Stomach (tissue), 9 donors: Measurements from ENCODE around the gene DKKL1. TPM values are rescaled to one million over a fixed set of nuclear protein-coding genes. Genes with fewer than 3 reads are reported as not detected.

Source experiments
- DNase-seq, 2 donors: peaks; one replicate each; pipeline versions ENCODE4 v3.0.0 to v3.0.0-alpha.2; 2013 to 2019
- H3K27ac ChIP-seq, 5 donors: fragments of 200-600 bp in 4 of 5; sonication (generic) in 4 of 5; one replicate each; pipeline ENCODE4 v1.5.1; 2013 to 2019; ENCODE audit warnings: mild to moderate bottlenecking in 1 of 5, moderate library complexity in 1 of 5
- H3K27me3 ChIP-seq, 3 donors: fragments of 200-600 bp; sonication (generic); one replicate each; pipeline ENCODE4 v1.5.1; 2017 to 2019; ENCODE audit warnings: mixed run types in 1 of 3
- H3K36me3 ChIP-seq, 4 donors: fragments of 200-600 bp; sonication (generic); 1 replicate in 3 of 4; 2 replicates in 1 of 4; pipeline ENCODE4 v1.5.1; 2016 to 2019
- H3K4me1 ChIP-seq, 4 donors: fragments of 200-600 bp; sonication (generic); one replicate each; pipeline ENCODE4 v1.5.1; 2016 to 2019
- H3K4me3 ChIP-seq, 4 donors: fragments of 200-600 bp; sonication (generic) in 3 of 4; one replicate each; pipeline ENCODE4 v1.5.1; 2016 to 2019; ENCODE audit warnings: mild to moderate bottlenecking in 1 of 4
- H3K9me3 ChIP-seq, 4 donors: fragments of 200-600 bp; sonication (generic); one replicate each; pipeline ENCODE4 v1.5.1; 2016 to 2019
- CTCF ChIP-seq, 7 experiments: fragments of 450-650 bp in 4 of 7; fragments of 200-600 bp in 3 of 7; sonication (generic) in 3 of 7; IDR thresholded peaks; one replicate each; pipeline ENCODE4 v1.5.1; 2016 to 2019; ENCODE audit warnings: antibody characterized with exemption in 7 of 7, control low read depth in 2 of 7, mild to moderate bottlenecking in 1 of 7
- EP300 ChIP-seq: sonication (generic); formaldehyde crosslinking; IDR thresholded peaks from one replicate; pipeline ENCODE4 v1.6.1; 2017; ENCODE audit warnings: antibody characterized with exemption
- POLR2A ChIP-seq, 4 donors: fragments of 450-650 bp; IDR thresholded peaks; one replicate each; pipeline ENCODE4 v1.6.1; 2016; ENCODE audit warnings: antibody characterized with exemption in 4 of 4, control low read depth in 2 of 4, mild to moderate bottlenecking in 1 of 4, moderate library complexity in 1 of 4
- POLR2AphosphoS5 ChIP-seq, 3 donors: sonication (generic); formaldehyde crosslinking; IDR thresholded peaks; one replicate each; pipeline ENCODE4 v1.6.1; 2016; ENCODE audit warnings: antibody characterized with exemption in 3 of 3
- WGBS, 5 donors: extraction: QIAGEN DNeasy Blood & Tissue Kit in 3 of 5; methylation state at CpG; one replicate each; pipeline versions ENCODE4 v1.1.5 to v1.1.7; 2013 to 2018; 5-methylcytosine and 5-hydroxymethylcytosine counted together
- intact Hi-C: fragments of 100-400 bp; cut with DNase I; formaldehyde crosslinking; loops from one replicate; pipeline ENCODE4 v1.15.1; 2023; ENCODE audit warnings: low total_unique reads
- polyA plus RNA-seq, 3 donors: library from polyadenylated mRNA; stranded (reverse); fragments of 200-250 nt; gene quantifications; one replicate each; pipeline ENCODE4 v1.2.3, GENCODE V29; 2013
- total RNA-seq, 5 donors: library from RNA; depleted of rRNA; stranded (reverse); fragments of >200 nt; gene quantifications; one replicate each; pipeline versions ENCODE4 v1.1.0 to v1.2.3, GENCODE V29; 2014 to 2016
- donor health status: healthy with polysubstance abuse.
- donor health status: Bipolar disorder and iron deficiency.
- donor health status: healthy.

Gene DKKL1
- total and polyA plus RNA-seq, 8 donors, result 0.35 TPM; not detected in 7

DNA sequence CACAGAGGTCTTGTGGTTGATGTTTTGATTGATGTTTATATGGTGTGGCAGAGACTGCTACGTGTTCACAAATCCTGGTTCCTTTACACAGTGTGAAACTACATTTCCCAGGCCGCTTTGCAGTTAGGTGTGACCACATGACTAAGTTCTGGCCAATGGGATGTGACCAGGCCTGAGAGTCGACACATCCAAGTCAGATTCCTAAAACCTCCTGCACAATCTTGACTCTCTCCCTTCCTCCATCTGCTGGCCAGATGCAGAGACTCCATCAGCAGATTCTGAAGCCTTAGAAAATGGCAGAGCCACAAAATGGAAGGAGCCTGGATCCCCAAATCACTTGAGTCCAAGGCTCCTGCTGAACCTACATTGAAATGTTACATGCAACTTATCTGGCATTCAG lies 15.8 kb upstream of the DKKL1 start:
- no peak for TF ChIP-seq CTCF (IDR thresholded peaks at IDR 0.05)
- TF ChIP-seq POLR2A (IDR thresholded peaks at IDR 0.05), result no peak
- no peaks in the 10 kb centered on the region for H3K27me3 ChIP-seq
- WGBS, 5 donors, result 60 to 72% (median 65%) methylated on average over 3 of the region's 3 CpGs
- no peaks in the 10 kb centered on the region for H3K9me3 ChIP-seq
- H3K4me3 ChIP-seq, result no peak overlapping the region
- H3K36me3 ChIP-seq, result peaks cover 35 to 100% (median 100%) of the 10 kb centered on the region in 4 donors
- intact Hi-C loops, result no loop called here
- H3K27ac ChIP-seq, result no peak overlapping the region
- peak in 1 of 2 donors; percentile 70 for DNase-seq
- H3K4me1 ChIP-seq, result no peaks in the 10 kb centered on the region

- Histone ChIP-seq H3K4me1 (no peaks in the 10 kb centered on the region), H3K27me3 (no peaks in the 10 kb centered on the region), H3K4me3 (no peak overlapping the region), H3K9me3 (no peaks in the 10 kb centered on the region), H3K27ac (no peak overlapping the region), H3K36me3 (peaks cover 28 to 100% (median 100%) of the 10 kb centered on the region in 4 donors)
- DNase-seq, result no peak
- TF ChIP-seq EP300, result no peak
- TF ChIP-seq POLR2AphosphoS5 (IDR thresholded peaks at IDR 0.05), result no peak
- intact Hi-C loops, result no loop called here
- 89 to 94% (median 92%) methylated on average over 12 of the region's 12 CpGs for WGBS, 5 donors
These were observed 15.1 kb upstream of the DKKL1 start for GRCh38 chr19:49348305-49349189.

- no peak for DNase-seq
- WGBS, 5 donors, result 92 to 100% (median 97%) methylated on average over 2 of the region's 2 CpGs
- Histone ChIP-seq H3K36me3 (peaks cover 30 to 100% (median 99%) of the 10 kb centered on the region in 4 donors), H3K4me3 (no peak overlapping the region), H3K27ac (no peak overlapping the region), H3K9me3 (no peaks in the 10 kb centered on the region), H3K4me1 (no peaks in the 10 kb centered on the region), H3K27me3 (no peaks in the 10 kb centered on the region)
- no peak for TF ChIP-seq POLR2AphosphoS5 (IDR thresholded peaks at IDR 0.05)
- no peak for TF ChIP-seq CTCF (IDR thresholded peaks at IDR 0.05)
- no peak for TF ChIP-seq POLR2A (IDR thresholded peaks at IDR 0.05)
- TF ChIP-seq EP300, result no peak
- intact Hi-C loops, result no loop called here
These were observed 14.1 kb upstream of the DKKL1 start for GRCh38 chr19:49349567-49349966.

GRCh38 chr19:49355909-49356353 lies 7.7 kb upstream of the DKKL1 start:
- intact Hi-C loops, result no loop called here
- Histone ChIP-seq H3K27me3 (no peaks in the 10 kb centered on the region), H3K36me3 (peaks cover 18 to 88% (median 80%) of the 10 kb centered on the region in 4 donors), H3K4me3 (no peak overlapping the region), H3K4me1 (peaks cover 5 to 41% (median 16%) of the 10 kb centered on the region in 4 donors), H3K9me3 (no peaks in the 10 kb centered on the region), H3K27ac (peak overlapping the region in 4 of 5 donors; percentile 47 to 67 (median 64))
- TF ChIP-seq EP300, result no peak
- WGBS, 5 donors, result 41 to 69% (median 59%) methylated on average over 12 of the region's 12 CpGs
- peak in 1 of 2 donors; percentile 32 for DNase-seq

DNA sequence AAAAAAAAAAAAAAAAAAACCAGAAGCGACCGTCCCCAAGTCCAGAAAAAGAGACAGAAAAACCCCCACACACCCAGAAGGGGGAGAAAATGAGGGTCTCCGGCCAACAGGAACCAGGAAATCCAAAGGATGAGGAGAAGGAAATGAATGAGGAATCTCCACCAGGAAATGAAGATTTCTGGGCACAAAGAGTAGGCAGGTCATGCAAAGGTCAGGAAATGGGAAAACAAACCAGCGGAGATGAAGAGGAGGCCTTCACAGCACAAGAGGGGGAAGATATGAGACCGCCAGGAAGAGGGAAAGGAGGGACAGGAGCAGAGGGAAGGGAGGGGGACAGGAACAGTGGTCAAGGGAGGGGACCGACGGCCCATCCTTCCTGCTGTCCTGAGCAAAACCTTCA lies 7.3 kb upstream of the DKKL1 start:
- Histone ChIP-seq H3K36me3 (peaks cover 18 to 84% (median 76%) of the 10 kb centered on the region in 4 donors), H3K27ac (peak overlapping the region in 4 of 5 donors; percentile 37 to 67 (median 64)), H3K4me1 (peaks cover 5 to 45% (median 19%) of the 10 kb centered on the region in 4 donors), H3K4me3 (no peak overlapping the region), H3K27me3 (peaks cover 0 to 4% (median 0%) of the 10 kb centered on the region in 3 donors), H3K9me3 (no peaks in the 10 kb centered on the region)
- TF ChIP-seq EP300, result no peak
- no peak for TF ChIP-seq CTCF (IDR thresholded peaks at IDR 0.05)
- TF ChIP-seq POLR2A (IDR thresholded peaks at IDR 0.05), result no peak
- TF ChIP-seq POLR2AphosphoS5 (IDR thresholded peaks at IDR 0.05), result no peak
- 52 to 68% (median 55%) methylated on average over 7 of the region's 7 CpGs for WGBS, 5 donors
- DNase-seq, result peak in 1 of 2 donors; percentile 39
- intact Hi-C loops, result no loop called here
